ENCODE results near the gene GRM3.

The GRM3 gene

GRCh38 chr7:86786376-86786775 lies 142.7 kb downstream of the GRM3 start:
- TF ChIP-seq, protein P1, sequence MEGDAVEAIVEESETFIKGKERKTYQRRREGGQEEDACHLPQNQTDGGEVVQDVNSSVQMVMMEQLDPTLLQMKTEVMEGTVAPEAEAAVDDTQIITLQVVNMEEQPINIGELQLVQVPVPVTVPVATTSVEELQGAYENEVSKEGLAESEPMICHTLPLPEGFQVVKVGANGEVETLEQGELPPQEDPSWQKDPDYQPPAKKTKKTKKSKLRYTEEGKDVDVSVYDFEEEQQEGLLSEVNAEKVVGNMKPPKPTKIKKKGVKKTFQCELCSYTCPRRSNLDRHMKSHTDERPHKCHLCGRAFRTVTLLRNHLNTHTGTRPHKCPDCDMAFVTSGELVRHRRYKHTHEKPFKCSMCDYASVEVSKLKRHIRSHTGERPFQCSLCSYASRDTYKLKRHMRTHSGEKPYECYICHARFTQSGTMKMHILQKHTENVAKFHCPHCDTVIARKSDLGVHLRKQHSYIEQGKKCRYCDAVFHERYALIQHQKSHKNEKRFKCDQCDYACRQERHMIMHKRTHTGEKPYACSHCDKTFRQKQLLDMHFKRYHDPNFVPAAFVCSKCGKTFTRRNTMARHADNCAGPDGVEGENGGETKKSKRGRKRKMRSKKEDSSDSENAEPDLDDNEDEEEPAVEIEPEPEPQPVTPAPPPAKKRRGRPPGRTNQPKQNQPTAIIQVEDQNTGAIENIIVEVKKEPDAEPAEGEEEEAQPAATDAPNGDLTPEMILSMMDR (IDR thresholded peaks at IDR 0.05) = no peak
- no peak for TF ChIP-seq ZFX (IDR thresholded peaks at IDR 0.05; ENCODE audit: borderline replicate concordance)
- H3K27ac ChIP-seq = no peak overlapping the region

DNA sequence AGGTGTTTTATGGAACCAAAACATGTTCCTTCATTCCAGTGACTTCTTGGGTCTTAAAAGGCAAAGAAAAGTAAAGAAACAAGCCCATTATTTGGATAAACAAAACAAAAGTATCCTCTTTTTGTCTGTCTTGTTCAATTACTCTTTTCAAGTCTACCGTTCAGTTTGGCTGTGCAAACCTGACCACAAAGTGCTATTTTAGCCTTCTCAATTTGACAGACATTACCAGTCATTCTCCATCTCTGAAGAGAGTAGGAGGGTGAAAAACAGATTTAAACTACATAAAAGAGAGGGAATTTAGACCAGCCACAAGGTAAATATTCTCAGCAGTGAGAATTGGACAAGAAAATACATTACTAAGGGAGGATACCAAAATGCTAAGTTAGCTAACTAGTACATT lies 145.2 kb downstream of the GRM3 start:
- no peak overlapping the region for H3K27ac ChIP-seq
- TF ChIP-seq ZFX (IDR thresholded peaks at IDR 0.05; ENCODE audit: borderline replicate concordance) = no peak
- TF ChIP-seq, protein P1 (IDR thresholded peaks at IDR 0.05) = no peak

DNA sequence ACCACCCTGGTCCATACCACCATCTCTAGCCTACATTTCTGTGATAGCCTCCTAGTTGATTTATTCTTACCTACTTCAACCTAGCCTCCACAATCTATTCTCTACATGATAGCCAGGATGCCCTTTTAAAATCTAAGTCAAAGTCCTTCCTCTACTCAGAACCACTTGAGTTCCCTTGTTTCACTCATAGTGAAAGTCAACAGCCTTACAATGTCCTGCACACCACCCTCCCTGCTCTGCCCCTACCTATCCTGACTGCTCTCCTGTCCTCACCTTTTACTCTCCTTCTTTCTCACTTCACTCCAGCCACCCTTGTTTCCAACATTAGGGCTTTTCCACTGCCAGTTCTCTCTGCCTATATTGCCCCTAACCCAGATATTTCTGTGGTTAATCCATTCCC lies 146.7 kb downstream of the GRM3 start:
- no peak overlapping the region for H3K27ac ChIP-seq
- no peak for TF ChIP-seq ZFX (IDR thresholded peaks at IDR 0.05; ENCODE audit: borderline replicate concordance)
- TF ChIP-seq, protein P1 (IDR thresholded peaks at IDR 0.05) = no peak

GRCh38 chr7:86792260-86792659 lies 148.6 kb downstream of the GRM3 start:
- TF ChIP-seq, protein P1 (IDR thresholded peaks at IDR 0.05) = no peak
- no peak for TF ChIP-seq ZFX (IDR thresholded peaks at IDR 0.05; ENCODE audit: borderline replicate concordance)
- H3K27ac ChIP-seq = no peak overlapping the region

DNA sequence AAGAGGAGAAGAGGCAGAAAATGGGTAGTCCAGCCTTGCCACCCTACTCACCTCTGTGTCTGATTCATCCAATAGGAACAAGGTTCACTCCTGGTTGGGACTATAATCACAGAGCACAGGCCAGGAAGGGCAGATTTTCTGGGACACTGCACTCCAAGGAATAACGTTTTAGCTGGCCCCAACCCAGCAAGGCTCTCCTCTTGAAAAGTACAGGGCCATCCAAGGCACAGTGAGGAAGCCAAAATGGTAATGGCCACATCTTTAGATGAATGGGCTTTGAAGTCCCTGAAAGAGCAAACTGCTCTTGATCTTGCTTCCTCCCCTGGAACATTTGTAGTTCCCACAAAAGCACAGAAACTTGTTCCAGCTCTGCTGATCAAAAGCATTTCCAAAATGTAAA lies 149.4 kb downstream of the GRM3 start:
- TF ChIP-seq ZFX (IDR thresholded peaks at IDR 0.05; ENCODE audit: borderline replicate concordance) = no peak
- TF ChIP-seq, protein P1 (IDR thresholded peaks at IDR 0.05) = no peak
- H3K27ac ChIP-seq = no peak overlapping the region

DNA sequence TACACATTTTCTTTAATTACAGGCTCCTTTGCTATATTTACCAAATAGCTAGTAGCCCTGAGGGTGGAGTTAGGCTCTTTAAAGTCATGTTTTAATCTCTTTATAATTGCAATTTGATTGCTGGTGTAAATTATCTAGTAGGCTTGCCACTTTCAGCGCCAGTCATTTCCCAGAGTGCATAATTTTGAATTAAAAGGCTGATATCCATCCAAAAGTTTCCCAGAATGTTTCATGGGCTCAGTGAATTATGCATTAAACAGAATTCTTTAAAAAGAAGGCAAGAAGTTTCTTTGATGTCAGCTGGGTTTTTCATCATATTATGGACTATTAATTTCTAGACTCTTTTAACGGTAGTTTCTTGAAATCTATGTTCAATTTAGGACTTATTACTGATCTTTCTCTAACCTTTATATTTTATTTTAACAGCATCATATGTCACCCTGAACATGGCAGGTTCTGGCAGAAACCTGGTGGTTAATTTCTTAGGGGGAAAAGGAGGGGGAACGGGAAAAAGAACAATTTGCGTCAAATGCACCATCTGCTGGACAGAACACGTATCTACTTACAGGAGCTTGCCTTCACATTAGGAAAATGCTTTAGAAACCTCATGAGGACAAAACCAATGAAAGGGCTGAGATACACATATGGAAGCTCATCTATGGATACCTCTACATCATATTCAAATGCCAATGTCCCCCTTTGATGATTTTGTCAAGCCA lies 171.1 kb downstream of the GRM3 start:
- no peak for TF ChIP-seq ZFX (IDR thresholded peaks at IDR 0.05; ENCODE audit: borderline replicate concordance)
- TF ChIP-seq, protein P1 (IDR thresholded peaks at IDR 0.05) = peak; percentile 76
- H3K27ac ChIP-seq = no peak overlapping the region

DNA sequence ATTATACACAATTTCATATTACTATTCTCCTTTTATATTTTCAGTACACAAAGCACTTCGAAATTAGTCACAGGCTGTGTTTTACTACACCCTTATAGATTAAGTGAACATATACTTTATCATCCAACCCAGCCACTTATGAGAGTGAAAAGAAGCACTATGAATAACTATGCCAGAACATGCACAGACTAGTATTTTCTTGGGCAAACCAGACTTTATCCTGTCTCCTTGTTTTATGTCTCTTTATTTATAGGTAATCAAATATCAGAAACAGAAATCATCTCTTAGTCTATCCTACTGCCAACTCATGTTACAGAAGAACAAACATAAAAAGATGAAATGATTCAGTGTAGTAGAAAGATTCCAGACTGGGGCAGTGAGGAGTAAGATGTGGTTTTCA lies 171.8 kb downstream of the GRM3 start:
- TF ChIP-seq ZFX (IDR thresholded peaks at IDR 0.05; ENCODE audit: borderline replicate concordance) = no peak
- TF ChIP-seq, protein P1 (IDR thresholded peaks at IDR 0.05) = no peak
- H3K27ac ChIP-seq = no peak overlapping the region

All from 22Rv1 (cell line).